GM18867 (cell line): Measurements from ENCODE around the gene CHD3.

Source experiments
- ATAC-seq: cut with Tn5 transposase; IDR thresholded peaks from one replicate; pipeline ENCODE4 v1.9.1; 2021; ENCODE audit warnings: mild to moderate bottlenecking, moderate library complexity; ENCODE audit not compliant: unreplicated experiment

The CHD3 gene

GRCh38 chr17:7888184-7888920, at the start of gene CHD3:
CHD3 (plus strand) TSS chr17:7888789; CDS start chr17:7889001, 212 bp downstream.
- ATAC-seq = no peak

- no peak for ATAC-seq
Observed at GRCh38 chr17:7839190-7839875, 49.3 kb upstream of the CHD3 start.

GRCh38 chr17:7839876-7840261, 48.7 kb upstream of the CHD3 start:
- ATAC-seq = no peak

- ATAC-seq = no peak
Observed at GRCh38 chr17:7840441-7840840, 48.1 kb upstream of the CHD3 start.

GRCh38 chr17:7840875-7841274, 47.7 kb upstream of the CHD3 start:
- no peak for ATAC-seq

- ATAC-seq = no peak
Observed at GRCh38 chr17:7841396-7841914, 47.1 kb upstream of the CHD3 start.

GRCh38 chr17:7841915-7842379, 46.6 kb upstream of the CHD3 start:
- peak; percentile 25 for ATAC-seq

- ATAC-seq = peak; percentile 28
Observed at GRCh38 chr17:7842380-7843256, 46.0 kb upstream of the CHD3 start.

- peak; percentile 1 for ATAC-seq
Observed at GRCh38 chr17:7843257-7843535, 45.4 kb upstream of the CHD3 start.

- ATAC-seq = peak; percentile 30
Observed at GRCh38 chr17:7843536-7844291, 44.9 kb upstream of the CHD3 start.

- ATAC-seq = peak; percentile 48
Observed at GRCh38 chr17:7844292-7845154, 44.1 kb upstream of the CHD3 start.

- ATAC-seq = no peak
Observed at GRCh38 chr17:7845359-7846062, 43.1 kb upstream of the CHD3 start.

- ATAC-seq = no peak
Observed at GRCh38 chr17:7846063-7846735, 42.4 kb upstream of the CHD3 start.

- ATAC-seq = no peak
Observed at GRCh38 chr17:7846765-7847661, 41.6 kb upstream of the CHD3 start.

GRCh38 chr17:7848131-7848579, 40.4 kb upstream of the CHD3 start:
- no peak for ATAC-seq

- no peak for ATAC-seq
Observed at GRCh38 chr17:7848739-7849129, 39.9 kb upstream of the CHD3 start.

GRCh38 chr17:7849130-7849750, 39.3 kb upstream of the CHD3 start:
- ATAC-seq = no peak
